K562 treated with DMSO at 1 percent for 48 hours (cell line): Measurements from ENCODE around the gene STK35. TPM values are rescaled to one million over a fixed set of nuclear protein-coding genes. Genes with fewer than 3 reads are reported as not detected.

Source experiments
- total RNA-seq: library from RNA; unstranded; fragments of 300-600 nt; gene quantifications from 2 replicates; pipeline ENCODE4 v1.2.3, GENCODE V29; 2022; ENCODE audit warnings: low replicate concordance; ENCODE audit errors: extremely low read depth

The STK35 gene
- total RNA-seq, result not detected in 2 replicates

GRCh38 chr20:2101057-2101864, at the start of gene STK35:
STK35 (plus strand) TSS chr20:2101827; CDS start chr20:2101882, 55 bp downstream.

Other genes starting within 250 kb of the STK35 start
- gene SIRPA, start 206.4 kb upstream of the STK35 start, total RNA-seq, result not detected in 2 replicates
- gene PDYN, start 107.8 kb upstream of the STK35 start, total RNA-seq, result not detected in 2 replicates
- not detected in 2 replicates for gene TGM3, start 194.2 kb downstream of the STK35 start, total RNA-seq